HTERT RPE-1 (cell line): ENCODE results near the gene SMURF2.
"Not testable (repeated sequence)": the region's sequence is repeated elsewhere in the genome, so short reads cannot be mapped to it uniquely, and the experiment has no call there.

Source experiments
- in situ Hi-C: fragments of 300-500 bp; cut with MboI; formaldehyde crosslinking; loops from 4 replicates; pipeline ENCODE4 v1.14.3; 2020; ENCODE audit warnings: low sequenced_read_pairs

Gene SMURF2

DNA sequence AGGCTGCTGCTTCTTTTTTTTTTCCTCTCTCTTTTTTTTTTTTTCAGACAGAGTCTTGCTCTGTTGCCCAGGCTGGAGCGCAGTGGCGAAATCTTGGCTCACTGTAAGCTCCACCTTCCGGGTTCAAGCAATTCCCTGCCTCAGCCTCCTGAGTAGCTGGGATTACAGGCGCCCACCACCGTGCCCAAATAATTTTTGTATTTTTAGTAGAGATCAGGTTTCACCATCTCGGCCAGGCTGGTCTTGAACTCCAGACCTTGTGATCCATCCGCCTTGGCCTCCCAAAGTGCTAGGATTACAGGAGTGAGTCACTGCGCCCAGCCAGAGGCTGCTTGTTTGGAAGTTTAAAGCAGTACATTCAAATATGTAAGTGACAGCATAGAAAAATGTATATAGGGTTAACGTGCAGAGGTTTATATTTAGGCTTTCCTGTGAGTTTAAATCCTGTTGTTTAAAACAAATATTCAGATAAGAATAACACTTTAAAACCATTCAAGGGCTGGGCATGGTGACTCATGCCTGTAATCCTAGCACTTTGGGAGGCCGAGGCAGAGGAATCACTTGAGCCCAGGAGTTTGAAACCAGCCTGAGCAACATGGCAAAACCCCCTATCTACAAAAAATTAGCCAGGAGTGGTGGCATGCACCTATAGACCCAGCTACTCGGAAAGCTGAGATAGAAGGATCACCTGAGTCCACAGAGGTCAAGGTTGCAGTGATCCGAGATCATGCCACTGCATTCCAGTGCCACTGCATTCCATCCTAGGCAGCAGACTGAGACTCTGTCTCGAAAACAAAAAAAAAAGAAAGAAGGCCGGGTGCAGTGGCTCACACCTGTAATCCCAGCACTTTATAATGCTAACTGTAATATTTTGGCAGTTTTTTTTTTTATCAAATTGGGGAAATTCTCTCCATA lies 6.0 kb upstream of the SMURF2 start:
- in situ Hi-C loops: not testable (repeated sequence)

DNA sequence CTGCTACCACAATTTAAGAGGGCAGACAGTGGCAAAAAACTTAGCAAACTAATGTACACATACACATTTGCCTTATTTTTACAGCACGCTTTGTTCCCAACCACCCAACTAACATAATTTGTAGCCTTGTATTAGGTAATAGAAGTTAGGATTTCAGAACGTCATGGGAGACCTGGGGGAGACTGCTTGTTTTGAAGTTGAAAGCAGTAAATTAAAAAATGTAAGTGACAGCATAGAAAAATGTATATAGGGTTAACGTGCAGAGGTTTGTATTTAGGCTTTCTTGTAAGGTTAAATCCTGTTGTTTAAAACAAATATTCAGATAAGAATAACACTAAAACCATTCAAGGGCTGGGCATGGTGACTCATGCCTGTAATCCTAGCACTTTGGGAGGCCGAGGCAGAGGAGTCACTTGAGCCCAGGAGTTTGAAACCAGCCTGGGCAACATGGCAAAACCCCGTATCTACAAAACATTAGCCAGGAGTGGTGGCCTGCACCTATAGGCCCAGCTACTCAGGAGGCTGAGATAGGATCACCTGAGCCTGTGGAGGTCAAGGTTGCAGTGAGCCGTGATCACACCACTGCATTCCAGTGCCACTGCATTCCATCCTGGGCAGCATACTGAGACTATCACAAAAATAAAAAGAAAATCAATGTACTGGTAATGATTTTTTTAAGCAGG lies 2.3 kb upstream of the SMURF2 start:
- in situ Hi-C loops: not testable (repeated sequence)

GRCh38 chr17:64663836-64664235 lies 1.7 kb upstream of the SMURF2 start:
- in situ Hi-C loops: not testable (repeated sequence)

DNA sequence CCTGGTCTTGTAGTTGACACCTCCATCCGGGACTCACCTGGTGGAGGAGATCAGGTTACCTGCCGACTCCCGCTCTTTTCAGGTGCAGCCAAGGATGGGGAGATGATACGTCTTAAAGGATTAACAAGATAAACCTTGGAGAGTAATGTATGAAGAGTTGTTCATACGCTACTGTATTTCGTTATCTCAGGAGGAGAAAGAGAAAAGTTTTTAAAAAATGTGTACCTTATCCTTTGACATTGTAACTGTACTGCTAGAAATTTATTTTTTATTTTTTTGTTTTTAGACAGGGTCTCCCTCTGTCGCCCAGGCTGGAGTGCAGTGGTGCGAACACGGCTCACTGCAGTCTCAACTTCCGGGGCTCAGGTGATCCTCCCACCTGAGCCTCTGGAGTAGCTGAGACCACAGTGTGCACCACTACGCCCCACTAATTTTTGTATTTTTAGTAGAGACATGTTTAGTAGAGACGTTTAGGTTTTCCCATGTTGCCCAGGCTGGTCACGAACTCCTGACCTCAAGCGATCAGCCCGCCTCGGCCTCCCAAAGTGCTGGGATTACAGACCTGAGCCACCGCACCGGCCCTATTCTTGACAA lies 764 bp upstream of the SMURF2 start:
- in situ Hi-C loops: no loop called here

DNA sequence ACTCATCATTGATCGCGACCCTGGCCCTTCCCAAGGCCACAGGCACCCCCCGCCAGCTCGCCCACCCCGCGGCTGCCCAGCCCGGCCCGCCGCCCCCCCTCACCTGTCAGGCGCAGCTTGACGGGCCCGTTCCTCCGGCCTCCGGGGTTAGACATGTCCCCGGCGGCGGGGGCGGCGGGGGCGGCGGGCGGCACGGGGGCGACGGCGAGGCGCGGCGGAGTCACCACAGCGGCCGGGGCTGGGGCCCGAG lies 456 bp downstream of the SMURF2 start:
- in situ Hi-C loops: no loop called here

GRCh38 chr17:64660978-64661725 lies 955 bp downstream of the SMURF2 start:
- in situ Hi-C loops: not testable (repeated sequence)

- in situ Hi-C loops: not testable (repeated sequence)
Observed at GRCh38 chr17:64660195-64660977, 1.7 kb downstream of the SMURF2 start.

- in situ Hi-C loops: no loop called here
Observed at GRCh38 chr17:64658931-64659330, 3.2 kb downstream of the SMURF2 start.

- in situ Hi-C loops: no loop called here
Observed at GRCh38 chr17:64657610-64658125, 4.4 kb downstream of the SMURF2 start.

GRCh38 chr17:64655704-64656103 lies 6.4 kb downstream of the SMURF2 start:
- in situ Hi-C loops: no loop called here

DNA sequence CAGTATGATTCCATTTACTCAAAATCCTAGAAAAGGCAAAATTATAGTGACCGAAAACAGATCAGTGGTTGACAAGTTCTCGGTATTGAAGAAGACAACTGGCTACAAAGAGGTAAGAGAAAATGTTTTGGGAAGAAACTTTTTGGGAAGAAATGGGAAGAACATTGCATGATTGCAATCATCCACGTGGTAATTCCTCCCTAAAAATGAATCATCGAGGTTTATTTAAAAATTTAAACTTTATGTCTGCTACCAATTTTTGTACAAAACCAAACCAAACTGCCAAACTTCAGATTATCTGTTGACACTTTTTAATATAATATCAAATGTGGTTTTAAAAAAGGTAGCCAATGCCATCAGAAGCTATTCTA lies 8.1 kb downstream of the SMURF2 start:
- in situ Hi-C loops: no loop called here

GRCh38 chr17:64653325-64653984 lies 8.7 kb downstream of the SMURF2 start:
- in situ Hi-C loops: no loop called here

GRCh38 chr17:64651889-64652288 lies 10.2 kb downstream of the SMURF2 start:
- in situ Hi-C loops: no loop called here

DNA sequence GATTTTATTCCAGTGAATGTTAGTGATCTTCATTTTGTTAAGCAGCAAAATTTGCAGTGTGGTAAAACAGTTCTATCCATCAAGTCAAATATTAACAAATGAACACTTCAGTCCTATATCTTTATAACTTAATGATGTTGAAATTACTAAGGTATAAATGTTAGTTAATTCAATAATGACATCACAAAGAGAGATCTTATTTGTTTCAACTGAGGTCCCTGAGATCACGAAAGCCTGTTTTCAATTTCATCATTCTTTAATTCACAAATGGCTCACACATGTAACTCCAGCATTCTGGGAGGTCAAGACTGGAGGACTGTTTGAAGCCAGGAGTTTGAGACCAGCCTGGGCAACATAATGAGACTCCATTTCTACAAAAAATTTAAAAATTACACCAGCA lies 13.9 kb downstream of the SMURF2 start:
- in situ Hi-C loops: no loop called here

DNA sequence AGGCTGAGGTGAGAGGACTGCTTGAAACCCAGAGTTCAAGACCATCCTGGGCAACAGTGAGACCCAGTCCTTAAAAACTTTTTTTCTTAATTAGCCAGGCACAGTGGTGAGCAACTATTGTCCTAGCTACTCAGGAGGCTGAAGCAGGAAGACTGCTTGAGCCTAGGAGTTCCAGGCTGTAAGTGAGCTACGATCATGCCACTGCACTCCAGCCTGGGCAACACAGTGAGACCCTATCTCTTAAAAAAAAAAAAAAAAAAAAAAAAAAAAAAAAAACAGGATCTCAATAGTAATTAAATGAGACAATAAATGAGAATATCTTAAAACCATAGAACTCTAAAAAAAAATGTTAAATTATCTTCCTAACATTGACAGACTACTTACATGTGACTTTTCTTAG lies 14.3 kb downstream of the SMURF2 start:
- in situ Hi-C loops: no loop called here

DNA sequence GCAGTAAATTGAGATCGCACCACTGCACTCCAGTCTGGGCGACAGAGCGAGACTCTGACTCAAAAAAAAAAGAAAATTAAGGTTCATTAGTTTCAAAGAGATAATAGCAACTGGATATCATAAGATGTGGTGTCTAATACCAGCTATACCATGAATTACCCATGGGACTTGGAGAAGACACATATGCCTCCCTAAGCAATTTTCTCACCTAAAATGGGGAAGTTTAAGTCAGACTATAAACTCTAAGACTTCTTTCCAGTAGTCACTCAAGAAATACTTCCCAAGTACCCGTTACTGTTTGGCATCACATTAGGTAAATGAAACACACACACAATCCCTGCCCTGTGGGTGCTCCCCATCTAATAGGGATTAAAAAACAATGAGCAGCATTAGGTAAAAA lies 22.6 kb downstream of the SMURF2 start:
- in situ Hi-C loops: no loop called here

DNA sequence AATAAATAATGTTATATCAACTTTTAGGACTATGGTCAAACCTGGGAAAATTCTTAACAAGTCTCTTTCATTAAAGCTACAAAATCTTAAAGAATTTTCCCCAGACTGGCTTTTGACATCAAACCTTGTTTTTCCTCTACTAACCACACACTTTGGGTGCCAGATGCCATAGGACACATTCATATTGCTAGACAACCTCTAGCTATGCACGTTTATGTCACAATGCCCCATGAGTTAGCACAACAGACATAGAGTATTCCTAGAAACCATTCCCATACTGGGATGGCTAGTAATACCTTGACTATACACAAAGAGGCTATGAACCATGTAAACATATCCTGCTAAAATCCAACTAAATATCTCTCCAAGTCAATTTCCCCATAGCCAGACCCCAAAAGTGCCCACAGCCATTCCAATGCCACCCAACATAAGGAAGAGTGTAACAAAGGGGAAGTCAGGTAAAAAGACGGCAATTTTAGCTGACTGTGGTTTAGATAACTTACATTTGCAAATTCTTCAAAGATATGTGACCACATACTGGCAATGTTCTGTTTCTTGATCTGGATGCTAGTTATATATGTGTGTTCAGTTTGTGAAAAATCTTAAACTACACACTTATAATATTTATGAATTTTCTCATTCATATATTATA lies 23.4 kb downstream of the SMURF2 start:
- in situ Hi-C loops: no loop called here

- in situ Hi-C loops: no loop called here
Observed at GRCh38 chr17:64635647-64636305, 26.3 kb downstream of the SMURF2 start.

GRCh38 chr17:64634218-64634617 lies 27.9 kb downstream of the SMURF2 start:
- in situ Hi-C loops: no loop called here
